Amniotic epithelial cell (primary cell): ENCODE data around the gene INO80D.
A peak's percentile ranks its signal among the peaks of the same experiment; 100 is the strongest.
"Not testable (repeated sequence)": the region's sequence is repeated elsewhere in the genome, so short reads cannot be mapped to it uniquely, and the experiment has no call there.

Source experiments
- DNase-seq: peaks from one replicate; pipeline ENCODE4 v3.0.0-alpha.2; 2010; ENCODE audit warnings: low read depth

INO80D gene

DNA sequence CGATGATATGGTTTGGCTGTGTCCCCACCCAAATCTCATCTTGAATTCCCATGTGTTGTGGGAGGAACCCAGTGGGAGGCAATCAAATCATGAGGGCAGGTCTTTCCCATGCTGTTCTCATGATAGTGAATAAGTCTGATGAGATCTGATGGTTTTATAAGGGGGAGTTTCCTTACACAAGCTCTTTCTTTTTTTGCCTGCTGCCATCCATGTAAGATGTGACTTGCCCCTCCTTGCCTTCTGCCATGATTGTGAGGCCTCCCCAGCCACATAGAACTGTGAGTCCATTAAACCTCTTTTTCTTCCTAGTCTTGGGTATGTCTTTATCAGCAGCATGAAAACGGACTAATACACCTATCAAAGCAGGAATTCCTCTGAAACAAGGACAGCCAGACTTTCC is 107.2 kb downstream of the INO80D start:
- DNase-seq: not testable (repeated sequence)

DNA sequence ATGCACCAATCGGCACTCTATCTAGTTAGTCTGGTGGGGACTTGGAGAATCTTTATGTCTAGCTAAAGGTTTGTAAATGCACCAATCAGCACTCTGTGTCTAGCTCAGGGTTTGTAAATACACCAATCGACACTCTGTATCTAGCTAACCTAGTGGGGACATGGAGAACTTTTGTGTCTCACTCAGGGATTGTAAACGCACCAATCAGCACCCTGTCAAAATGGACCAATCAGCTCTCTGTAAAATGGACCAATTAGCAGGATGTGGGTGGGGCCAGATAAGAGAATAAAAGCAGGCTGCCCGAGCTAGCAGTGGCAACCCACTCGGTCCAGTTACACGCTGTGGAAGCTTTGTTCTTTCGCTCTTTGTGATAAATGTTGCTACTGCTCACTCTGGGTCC is 108.3 kb downstream of the INO80D start:
- not testable (repeated sequence) for DNase-seq

DNA sequence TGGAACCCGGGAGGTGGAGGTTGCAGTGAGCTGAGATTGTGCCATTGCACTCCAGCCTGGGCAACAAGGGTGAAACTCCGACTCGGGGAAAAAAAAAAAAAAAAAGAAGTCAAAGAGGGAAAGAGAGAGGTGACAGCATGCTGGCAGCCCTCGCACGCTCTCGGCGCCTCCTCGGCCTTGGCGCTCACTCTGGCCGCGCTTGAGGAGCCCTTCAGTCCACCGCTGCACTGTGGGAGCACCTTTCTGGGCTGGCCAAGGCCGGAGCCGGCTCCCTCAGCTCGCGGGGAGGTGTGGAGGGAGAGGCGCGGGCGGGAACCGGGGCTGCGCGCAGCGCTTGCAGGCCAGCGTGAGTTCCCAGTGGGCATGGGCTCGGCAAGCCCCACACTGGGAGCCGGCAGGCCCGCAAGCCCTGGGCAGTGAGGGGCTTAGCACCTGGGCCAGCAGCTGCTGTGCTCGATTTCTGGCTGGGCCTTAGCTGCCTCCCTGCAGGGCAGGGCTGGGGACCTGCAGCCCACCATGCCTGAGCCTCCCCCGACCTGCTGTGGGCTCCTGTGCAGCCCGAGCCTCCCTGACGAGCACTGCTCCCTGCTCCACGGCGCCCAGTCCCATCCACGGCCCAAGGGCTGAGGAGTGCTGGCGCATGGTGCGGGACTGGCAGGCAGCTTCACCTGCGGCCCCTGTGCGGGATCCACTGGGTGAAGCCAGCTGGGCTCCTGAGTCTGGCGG is 108.9 kb downstream of the INO80D start:
- not testable (repeated sequence) for DNase-seq

DNA sequence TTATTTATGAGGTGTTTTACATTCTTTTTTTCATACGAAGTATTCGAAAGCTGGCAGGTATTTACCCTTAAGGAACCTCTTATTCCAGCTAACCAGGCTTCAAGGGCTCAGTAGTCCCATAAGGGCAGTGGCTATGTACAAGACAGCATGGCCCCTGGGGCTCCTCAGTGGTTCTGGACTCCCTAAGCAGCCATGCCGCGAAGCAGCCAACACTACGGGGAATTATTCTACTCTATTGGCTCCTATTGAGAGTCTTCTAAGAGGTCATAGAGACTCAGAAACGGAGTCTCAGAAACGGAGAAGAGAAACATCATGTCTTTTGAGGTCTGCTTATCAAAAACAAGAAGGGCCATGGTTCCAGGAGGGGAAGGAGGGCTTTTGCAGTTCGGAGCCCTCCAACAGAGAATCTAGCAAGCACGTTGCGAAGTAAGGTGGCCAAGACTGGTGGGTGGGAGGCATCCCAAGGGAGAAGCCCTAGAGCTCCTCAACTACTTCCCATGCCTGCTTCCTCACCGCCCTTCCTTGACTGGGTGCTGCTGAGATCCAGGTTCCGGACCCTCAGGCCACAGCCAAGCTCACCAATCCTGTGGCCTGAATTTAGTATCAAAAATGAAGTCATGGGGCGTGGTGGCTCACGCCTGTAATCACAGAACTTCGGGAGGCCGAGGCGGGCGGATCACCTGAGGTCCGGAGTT is 109.7 kb downstream of the INO80D start:
- no peak for DNase-seq

DNA sequence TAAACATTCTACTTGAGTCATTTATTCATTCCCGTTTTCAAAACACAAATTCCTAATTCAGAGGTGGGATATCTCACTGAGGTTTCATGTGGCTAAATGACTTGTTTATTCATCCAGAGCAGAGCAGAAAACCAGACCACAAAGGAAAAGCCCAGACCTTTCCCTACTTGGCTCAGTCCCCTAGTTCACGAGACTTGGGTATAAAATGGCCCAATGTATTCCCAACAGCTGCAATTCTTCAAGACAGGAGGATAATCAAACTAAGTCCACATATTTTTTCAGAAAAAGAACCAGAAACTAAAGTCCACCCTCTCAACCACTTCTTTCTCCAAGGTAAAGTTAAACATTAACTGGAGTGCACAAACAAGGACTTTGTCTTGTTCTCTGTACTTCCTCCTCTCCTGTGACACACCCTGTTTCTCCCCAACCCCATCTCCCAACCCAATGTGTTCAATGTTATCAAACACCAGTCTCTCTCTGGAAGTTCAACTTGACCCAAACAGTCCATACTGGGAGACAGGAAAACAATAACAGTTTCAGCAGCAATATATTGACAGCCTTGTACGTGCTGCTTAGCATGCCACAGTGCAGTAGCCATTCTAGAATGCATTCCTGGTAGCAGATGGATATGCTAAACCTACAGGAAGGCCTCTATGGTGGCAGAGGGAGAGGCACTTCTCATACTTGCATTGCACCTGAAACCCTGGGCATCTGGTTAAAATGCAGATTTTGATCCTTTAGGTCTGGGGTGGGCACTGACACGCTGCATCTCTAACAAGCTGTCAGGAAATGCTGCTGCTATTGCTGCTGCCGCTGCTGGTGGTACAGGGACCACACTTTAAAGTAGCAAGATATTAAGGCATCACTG is 110.7 kb downstream of the INO80D start:
- DNase-seq: peak; percentile 11

DNA sequence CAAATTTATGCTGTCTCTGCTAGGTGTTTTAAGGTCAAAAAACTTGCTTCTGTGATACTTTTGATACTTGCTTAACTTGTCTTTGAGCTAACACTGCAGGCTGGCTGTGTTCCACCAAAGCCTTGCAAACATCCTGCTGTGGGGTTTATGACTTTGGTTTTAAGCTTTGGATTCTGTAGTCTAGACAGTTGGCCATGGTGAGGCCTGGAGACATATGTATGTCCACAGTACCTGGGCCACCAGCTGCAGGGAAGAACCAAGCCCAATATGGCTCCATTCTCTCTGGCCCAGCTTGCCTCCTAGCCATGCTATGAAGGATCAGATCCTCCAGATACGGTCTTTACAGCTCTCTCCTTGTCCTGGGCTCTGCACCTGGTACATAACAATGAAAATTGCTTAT is 113.9 kb downstream of the INO80D start:
- no peak for DNase-seq

DNA sequence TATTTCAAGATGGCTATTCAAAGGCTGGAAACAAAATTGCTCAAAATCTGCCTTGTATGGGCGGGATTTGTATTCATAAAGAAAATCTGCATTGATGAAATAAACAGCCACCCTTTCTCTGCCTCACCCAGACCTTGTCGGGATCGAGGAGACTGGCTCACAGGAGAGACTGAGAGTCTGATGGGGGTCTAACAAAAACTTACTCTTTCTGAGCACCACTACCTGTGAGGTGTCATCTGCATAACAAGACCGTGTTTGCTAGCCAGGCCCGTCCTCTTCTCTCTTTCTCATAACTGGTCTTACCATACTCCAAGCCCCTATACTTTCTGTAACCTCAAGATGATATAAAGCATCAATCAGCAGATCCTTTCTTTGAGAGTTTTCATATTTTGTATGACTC is 115.6 kb downstream of the INO80D start:
- DNase-seq: no peak

DNA sequence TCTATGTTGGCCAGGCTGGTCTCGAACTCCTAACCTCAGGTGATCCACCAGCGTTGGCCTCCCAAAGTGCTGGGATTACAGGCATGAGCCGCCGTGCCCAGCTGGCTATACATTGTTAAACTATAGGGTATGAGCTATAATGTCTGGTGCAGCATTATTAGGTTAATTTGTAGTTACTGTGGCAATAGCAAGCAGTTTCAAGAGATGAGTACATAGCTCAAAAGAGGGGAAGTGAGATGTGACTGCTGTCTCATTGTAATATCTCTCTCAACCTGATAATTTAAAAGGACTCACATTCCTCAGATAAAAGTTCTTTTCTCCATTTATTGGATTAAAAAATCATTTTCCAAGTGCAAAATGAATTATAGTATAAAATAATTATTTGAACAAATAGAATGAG is 116.4 kb downstream of the INO80D start:
- no peak for DNase-seq

DNA sequence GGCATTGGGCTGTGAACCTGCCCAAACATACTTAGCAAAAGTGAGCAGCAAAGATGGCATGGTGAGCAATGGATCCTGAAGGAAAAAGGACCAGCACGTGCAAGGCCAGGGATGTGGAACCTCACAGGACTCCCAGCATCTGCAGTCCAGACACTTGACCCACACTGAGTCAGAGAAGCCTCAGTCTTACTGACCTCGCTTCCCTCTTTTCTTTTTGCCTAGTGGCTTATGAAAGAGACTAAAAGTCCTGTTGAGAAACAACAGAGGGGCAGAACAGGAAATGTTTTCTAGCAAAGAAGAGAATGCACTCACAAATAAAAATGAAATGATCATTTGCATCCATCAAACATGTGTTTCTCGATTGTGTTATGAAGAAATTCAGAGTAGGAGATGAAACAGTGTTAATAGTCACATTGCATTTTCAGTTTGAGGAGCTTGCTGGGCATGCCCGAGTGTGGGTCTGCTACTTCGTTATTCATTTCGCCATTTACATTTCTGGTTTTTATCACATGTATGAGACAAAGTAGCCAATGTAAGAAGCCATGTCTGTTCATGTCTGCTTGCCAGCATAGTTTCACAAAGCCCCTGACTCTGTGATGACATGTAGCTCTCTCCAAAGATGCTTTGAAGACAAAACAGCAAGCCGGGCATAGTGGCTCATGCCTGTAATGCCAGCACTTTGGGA is 118.4 kb downstream of the INO80D start:
- DNase-seq: peak; percentile 36

DNA sequence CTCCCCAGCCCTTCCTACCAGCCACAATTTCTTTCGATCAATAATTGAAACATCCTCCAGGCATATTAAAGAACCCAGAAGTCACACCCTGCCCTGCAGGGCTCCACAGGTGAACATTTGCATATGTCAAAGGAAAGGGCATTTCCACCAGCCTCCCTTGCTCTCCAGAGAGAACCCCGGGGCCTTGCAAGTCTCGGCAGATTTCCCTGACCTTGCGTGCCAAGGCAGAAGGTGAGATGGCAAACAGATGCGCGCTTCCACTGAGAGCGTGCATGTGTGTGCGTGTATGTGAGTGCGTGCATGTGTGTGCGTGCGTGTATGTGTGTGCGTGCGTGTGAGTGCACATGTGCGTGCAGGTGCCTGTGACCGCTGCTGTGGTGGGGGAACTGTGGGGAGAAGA is 120.3 kb downstream of the INO80D start:
- no peak for DNase-seq

DNA sequence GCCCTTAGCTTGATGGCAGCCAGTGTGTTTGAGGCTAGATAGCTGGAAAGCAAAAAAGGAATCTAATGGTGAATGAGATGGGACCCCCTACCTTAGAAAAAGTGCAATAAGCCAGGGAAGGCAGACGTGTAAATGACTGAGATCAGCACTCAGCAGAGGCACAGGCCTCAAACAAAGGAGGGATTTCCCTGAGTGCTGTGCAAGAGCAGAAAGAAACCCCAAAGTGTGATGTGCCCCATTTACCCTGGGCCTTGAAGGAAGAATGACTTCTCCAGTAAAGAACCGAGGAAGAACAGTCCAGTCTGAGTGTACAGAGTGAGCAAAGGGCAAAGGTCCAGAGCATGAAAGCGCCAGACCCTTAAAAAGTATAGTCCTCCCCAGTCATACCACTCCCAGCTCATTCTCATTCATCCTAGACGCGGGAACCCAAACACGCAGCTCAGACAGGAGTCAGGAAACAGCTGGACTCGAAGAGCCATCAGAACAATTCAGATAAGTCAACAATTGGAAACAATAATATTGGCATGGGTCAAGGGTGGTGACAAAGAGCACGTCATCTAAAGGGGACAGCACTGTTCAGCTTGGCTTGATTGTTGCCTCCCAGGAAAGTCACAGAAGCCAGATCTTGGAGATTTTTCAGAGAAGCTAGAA is 121.7 kb downstream of the INO80D start:
- DNase-seq: no peak

DNA sequence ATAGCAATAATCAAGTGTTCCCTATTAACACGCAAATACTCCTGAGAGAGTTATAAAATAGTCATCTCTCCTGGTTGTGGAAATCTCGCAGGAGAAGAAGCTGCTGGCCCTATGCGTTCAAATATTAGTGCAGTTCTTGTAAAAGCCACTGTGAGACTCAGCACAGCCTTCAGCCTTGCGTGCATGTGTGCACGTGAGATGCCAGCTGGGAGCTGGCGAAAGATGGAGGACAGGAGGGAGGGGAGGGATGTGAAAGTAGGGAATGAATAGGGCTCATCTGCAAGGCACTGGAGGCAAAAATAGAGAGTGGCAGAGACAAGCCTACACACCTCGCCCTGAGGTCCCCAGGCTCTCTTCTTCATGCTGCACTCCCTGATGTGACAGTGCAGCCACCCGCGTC is 126.5 kb downstream of the INO80D start:
- no peak for DNase-seq

DNA sequence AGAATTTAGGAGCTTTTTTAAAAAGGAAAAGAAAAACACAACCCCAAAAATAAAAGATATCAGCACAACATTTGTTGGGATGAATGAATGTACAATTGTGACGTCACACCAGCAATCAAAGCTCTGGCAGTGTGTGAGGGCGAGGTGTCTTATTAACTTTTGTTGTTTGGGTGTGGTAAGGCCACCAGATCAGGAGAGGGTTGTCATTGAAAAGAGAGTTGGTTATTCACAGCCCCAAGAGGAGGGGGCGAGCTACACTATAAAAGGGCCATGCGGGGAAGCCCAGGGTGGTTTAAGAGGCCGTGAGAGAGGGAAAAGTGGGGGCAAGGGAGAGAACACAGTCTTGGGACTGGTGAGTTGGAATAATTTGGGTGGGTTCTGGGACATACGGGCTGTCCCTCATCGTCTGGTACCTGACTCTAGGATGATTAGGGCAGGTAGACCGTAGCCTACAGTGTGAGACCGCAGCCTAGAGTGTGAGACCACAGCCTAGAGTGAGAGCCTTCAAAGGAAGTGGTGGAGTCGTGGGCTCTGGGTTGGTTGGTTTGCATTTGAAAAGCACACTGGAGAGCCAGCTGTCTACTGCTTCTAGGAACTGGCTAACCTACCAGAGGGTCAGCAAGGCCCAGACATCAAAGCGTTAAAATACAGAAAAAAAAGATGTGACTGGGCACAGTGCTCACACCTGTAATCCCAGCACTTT is 128.4 kb downstream of the INO80D start:
- no peak for DNase-seq

DNA sequence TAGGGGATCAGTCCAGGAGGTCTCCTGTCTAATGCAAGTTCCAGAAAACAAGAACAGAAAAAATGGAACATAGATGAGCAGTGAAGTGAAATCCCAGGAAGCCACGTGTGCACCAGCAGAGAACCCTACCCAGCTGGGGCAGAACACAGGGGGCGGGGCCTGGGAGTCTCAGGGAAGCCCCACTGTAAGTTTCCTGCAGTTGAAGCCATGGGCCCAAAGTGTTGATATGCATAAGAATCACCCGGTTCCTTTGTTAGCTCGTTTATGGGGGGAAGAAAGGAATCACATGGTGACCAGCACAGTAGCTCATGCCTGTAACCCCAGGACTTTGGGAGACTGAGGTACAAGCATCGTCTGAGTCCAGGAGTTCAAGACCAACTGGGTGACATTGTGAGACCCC is 131.3 kb downstream of the INO80D start:
- no peak for DNase-seq

DNA sequence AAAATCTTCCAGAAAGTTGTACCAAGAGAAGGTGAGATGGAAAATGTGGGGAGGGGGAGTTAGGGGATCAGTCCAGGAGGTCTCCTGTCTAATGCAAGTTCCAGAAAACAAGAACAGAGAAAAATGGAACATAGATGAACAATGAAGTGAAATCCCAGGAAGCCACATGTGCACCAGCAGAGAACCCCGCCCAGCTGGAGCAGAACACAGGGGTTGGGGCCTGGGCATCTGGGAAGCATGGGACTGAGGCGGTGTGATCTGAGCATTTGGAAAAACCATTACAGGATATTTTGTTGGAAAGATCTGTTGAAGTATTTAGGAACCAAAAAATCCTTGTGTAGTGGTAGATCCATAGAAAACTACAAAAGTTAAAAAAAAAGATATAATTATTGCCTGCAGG is 133.7 kb downstream of the INO80D start:
- no peak for DNase-seq

DNA sequence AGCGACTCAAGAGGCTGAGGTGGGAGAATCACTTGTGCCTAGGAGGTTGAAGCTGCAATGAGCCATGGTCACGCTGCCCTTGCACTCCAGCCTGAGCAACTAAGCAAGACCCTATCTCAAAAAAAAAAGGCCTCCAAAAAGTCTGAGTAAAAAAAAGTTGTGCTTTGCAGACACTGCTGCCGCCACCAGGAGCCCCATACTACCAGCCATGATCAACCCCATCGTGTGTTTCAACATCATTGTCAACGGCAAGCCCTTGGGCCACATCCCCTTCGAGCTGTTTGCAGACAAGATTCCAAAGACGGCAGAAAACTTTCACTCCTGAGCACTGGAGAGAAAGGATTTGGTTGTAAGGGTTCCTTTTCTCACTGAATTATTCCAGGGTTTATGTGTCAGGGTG is 137.1 kb downstream of the INO80D start:
- no peak for DNase-seq

DNA sequence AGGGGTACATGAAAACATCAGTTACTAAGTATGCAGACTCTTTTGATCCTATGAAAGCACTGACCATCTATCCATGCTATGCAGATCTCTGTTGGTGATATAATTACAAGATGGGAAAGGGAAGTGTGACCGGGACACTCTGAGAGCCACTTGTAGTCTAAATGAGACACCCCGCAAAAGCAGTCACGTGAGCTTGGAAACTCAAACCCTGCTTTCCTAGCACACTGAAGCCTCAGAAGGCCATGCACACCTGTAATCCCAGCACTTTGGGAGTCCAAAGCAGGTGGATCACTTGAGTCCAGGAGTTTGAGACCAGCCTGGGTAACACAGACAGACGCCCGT is 137.5 kb downstream of the INO80D start:
- no peak for DNase-seq

DNA sequence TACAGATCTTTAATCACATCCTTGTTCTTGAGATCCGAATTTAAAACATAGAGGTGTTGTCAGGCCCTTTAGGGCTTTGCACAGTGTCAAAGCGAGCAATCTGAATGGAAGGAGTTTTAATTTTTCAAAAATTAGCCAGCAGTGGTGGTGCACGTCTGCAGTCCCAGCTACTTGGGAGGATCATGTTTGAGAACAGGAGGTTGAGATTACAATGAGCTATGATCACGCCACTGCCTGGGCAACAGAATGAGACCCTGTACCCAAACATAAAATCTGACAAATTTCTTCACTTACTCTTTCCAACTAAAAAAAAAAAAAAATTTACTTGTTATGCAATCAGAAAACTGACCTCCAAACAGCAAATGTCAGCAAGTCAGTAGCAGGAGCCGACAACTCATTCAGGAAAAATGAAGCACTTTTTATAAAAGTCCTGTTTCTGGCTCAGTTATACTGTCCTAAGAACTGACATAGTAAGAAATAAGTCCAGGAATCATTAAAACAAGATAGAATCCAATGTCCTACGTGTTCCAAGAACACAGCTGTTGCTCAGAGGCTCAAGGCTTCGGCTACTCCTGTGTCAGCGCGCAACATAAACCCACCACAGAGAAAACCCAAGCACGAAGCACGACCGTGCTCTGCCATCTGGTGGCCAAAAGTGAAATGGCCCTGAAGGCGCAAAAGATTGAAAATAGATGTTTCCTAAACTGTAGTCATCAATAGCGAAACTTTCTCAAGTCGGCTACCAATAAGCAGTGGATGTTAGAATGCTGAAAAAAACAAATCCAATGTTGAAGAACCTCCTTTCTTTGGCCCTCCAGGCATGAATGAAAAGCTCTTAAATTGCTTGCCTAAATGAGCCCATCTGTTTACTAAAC is 138.1 kb downstream of the INO80D start:
- peak; percentile 66 for DNase-seq

DNA sequence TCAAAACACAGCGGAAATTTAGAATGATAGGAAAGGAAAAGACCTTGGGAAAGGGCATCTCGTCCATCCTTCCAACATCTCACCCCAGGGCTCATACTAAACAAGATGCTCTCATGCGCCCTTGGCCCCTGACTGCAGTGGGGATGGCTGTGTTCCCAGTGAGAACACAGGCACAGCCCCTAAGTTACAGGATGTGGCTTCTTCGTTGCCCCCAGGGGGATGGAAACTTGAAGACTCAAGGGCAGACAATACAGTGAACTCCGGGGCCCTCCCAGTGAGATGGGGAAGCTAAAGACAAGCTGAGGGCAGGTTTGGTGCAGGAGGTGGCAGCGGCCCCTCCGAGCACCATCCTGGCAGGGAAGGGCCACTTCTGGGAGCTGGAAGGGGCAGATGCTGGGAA is 139.7 kb downstream of the INO80D start:
- no peak for DNase-seq
